GM12873 (cell line): ENCODE results near the gene BMP8A.

Experiments used
- CTCF ChIP-seq: IDR thresholded peaks from 2 replicates; pipeline ENCODE4 v1.5.1; 2012; ENCODE audit warnings: low read depth, mild to moderate bottlenecking, moderate library complexity, low read length, control low read depth; ENCODE audit not compliant: insufficient read depth; ENCODE audit errors: missing control alignments

The BMP8A gene

GRCh38 chr1:39473324-39473723 lies 18.1 kb upstream of the BMP8A start:
- no peak for TF ChIP-seq CTCF

GRCh38 chr1:39474810-39475209 lies 16.6 kb upstream of the BMP8A start:
- TF ChIP-seq CTCF = no peak

GRCh38 chr1:39478126-39478915 lies 13.1 kb upstream of the BMP8A start:
- no peak for TF ChIP-seq CTCF

- TF ChIP-seq CTCF = no peak
Observed at GRCh38 chr1:39481289-39481688, 10.1 kb upstream of the BMP8A start.

GRCh38 chr1:39483276-39483675 lies 8.2 kb upstream of the BMP8A start:
- no peak for TF ChIP-seq CTCF

- no peak for TF ChIP-seq CTCF
Observed at GRCh38 chr1:39484564-39484963, 6.9 kb upstream of the BMP8A start.

GRCh38 chr1:39485046-39485803 lies 6.2 kb upstream of the BMP8A start:
- TF ChIP-seq CTCF = no peak
